Heart left ventricle (tissue), 13 donors: Measurements from ENCODE around the gene INSIG1.

ENCODE experiments used
- POLR2A ChIP-seq, 2 donors: fragments of 450-650 bp; IDR thresholded peaks; one replicate each; pipeline ENCODE4 v1.6.1; 2017; ENCODE audit warnings: antibody characterized with exemption in 2 of 2, mild to moderate bottlenecking in 2 of 2, moderate library complexity in 2 of 2
- TF ChIP-seq, protein P1 (sequence below), 12 donors: fragments of 200-600 bp; sonication (generic) in 4 of 12; IDR thresholded peaks; one replicate each; pipeline versions ENCODE4 v1.5.0 to v1.8.0; 2018 to 2022; ENCODE audit warnings: antibody characterized with exemption in 12 of 12, mild to moderate bottlenecking in 5 of 12
- donor health status: ischemic (EF 13 %, LVEDD 7.1; RV severe dilation, severe dysfunction).
- donor health status: DM: no; HTN: yes; CAD: no.
- donor health status: DM: no; HTN: no; CAD: no.
- donor health status: ischemic (EF 25% LVEDD 6.9; RV normal size, moderate dysfunction).
- donor health status: ischemic (EF 25% LVEDD 5.7; RV mildly dilated, moderate dysfunction).
- donor health status: ischemic (EF 35%, LVEDD 5.7; RV mildly dilated, moderate dysfunction).
- donor health status: nonischemic (EF 11% LVEDD 7.7; RV severe dilation, severe dysfunction).
- donor health status: DM: yes; HTN: yes; CAD: no.
- donor health status: PGD.
- donor health status: ischemic (EF 29% LVEDD 5.4; RV normal size, mild dysfunction).
- donor health status: nonischemic (EF 23%, LVEDD 6.1; RV moderate dilation, normal function).

DNA sequence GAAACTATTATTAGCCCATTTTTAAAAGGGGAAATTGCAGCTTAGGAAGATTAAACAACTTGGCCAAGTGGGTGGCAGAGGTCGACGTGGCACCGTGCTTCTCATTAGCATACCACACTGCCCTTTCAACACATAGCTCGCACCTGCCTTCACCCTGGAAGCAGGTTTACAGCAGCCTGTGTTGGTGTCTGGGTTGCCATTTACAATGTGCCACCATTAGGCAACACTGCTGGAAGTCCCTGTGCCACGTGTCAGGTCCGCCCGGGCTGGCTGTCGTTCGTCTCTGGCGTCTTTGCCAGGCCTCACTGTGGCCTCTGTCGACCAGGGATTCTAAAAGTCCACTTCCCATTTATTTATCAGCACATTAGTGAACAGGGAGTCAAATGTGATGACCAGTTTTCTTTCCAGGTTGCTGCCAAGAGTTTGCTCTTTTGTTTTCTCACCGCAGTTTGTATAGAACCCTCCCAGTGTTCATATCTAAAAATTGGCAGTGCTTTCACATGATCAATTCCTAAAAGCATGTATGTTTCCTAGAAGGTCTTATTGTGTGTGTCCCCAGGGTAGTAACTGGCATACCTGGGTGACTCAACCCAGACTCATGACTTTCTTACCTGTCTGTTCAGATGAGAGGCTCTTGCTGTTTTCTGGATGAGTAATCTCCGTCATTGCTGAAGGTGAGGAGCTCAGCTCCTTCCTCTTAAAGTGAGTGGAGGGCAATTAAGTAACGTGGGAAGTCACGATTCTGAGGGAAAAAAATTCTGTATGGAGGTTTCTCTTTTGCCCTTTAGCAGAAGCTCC lies 9.2 kb downstream of the INSIG1 start:
- TF ChIP-seq, protein P1, sequence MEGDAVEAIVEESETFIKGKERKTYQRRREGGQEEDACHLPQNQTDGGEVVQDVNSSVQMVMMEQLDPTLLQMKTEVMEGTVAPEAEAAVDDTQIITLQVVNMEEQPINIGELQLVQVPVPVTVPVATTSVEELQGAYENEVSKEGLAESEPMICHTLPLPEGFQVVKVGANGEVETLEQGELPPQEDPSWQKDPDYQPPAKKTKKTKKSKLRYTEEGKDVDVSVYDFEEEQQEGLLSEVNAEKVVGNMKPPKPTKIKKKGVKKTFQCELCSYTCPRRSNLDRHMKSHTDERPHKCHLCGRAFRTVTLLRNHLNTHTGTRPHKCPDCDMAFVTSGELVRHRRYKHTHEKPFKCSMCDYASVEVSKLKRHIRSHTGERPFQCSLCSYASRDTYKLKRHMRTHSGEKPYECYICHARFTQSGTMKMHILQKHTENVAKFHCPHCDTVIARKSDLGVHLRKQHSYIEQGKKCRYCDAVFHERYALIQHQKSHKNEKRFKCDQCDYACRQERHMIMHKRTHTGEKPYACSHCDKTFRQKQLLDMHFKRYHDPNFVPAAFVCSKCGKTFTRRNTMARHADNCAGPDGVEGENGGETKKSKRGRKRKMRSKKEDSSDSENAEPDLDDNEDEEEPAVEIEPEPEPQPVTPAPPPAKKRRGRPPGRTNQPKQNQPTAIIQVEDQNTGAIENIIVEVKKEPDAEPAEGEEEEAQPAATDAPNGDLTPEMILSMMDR (IDR thresholded peaks at IDR 0.05): no peak
- TF ChIP-seq POLR2A (IDR thresholded peaks at IDR 0.05): no peak
